ENCODE data around the gene STAT4. TPM values are rescaled to one million over a fixed set of nuclear protein-coding genes. Genes with fewer than 3 reads are reported as not detected.

STAT4 gene
- total RNA-seq, 4 donors from 2014 or later = 1.0 to 6.6 (median 4.4) TPM

GRCh38 chr2:191065785-191066184 lies 85.0 kb downstream of the STAT4 start:
- no peaks in the 10 kb centered on the region for H3K9me3 ChIP-seq
- intact Hi-C loops (cut with DNase I) = loop anchor here (10.0 kb wide), 1 partner anchor 449 kb away; no protein-coding TSS in a partner anchor
- no peak overlapping the region for H3K4me3 ChIP-seq (replicated peaks in 1 of 3)
- DNase-seq = no peak
- TF ChIP-seq CTCF (IDR thresholded peaks at IDR 0.05) (no peak), POLR2A (IDR thresholded peaks at IDR 0.05) (no peak)
- no peaks in the 10 kb centered on the region for H3K4me1 ChIP-seq
- H3K36me3 ChIP-seq = no peaks in the 10 kb centered on the region
- no peak overlapping the region for H3K27ac ChIP-seq
- 70 to 77% methylated on average over 2 of the region's 2 CpGs for WGBS, 2 donors
- H3K27me3 ChIP-seq = no peaks in the 10 kb centered on the region

- DNase-seq = no peak
- no peaks in the 10 kb centered on the region for H3K4me1 ChIP-seq
- H3K9me3 ChIP-seq = no peaks in the 10 kb centered on the region
- H3K4me3 ChIP-seq (replicated peaks in 1 of 3) = no peak overlapping the region
- 82 to 85% methylated on average over 9 of the region's 9 CpGs for WGBS, 2 donors
- TF ChIP-seq CTCF (IDR thresholded peaks at IDR 0.05) (no peak), POLR2A (IDR thresholded peaks at IDR 0.05) (no peak)
- no peaks in the 10 kb centered on the region for H3K36me3 ChIP-seq
- no peak overlapping the region for H3K27ac ChIP-seq
- intact Hi-C loops (cut with DNase I) = loop anchor here (10.0 kb wide), 1 partner anchor 450 kb away; no protein-coding TSS in a partner anchor
- H3K27me3 ChIP-seq = no peaks in the 10 kb centered on the region
These were observed 86.2 kb downstream of the STAT4 start for GRCh38 chr2:191064590-191064989.

DNA sequence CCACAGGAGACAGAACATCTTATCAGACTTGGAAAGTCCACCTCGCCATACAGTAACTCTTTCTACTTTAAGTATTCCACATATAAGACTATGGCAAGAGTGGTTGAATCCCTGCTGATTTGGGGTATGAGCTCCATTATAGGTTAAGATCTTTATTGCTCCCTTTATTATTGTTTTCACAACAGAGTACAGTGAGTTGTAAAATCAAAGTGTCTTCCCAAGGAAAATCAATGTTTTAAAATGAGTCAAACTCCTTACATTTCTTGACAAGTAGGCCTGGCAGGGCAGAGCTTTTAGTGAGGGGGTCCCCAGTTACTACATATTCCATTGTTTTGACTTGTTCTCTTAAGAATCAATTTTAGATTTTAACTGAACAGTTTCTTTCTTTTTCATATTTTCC lies 87.2 kb downstream of the STAT4 start:
- DNase-seq = no peak
- Histone ChIP-seq H3K9me3 (no peaks in the 10 kb centered on the region), H3K4me1 (no peaks in the 10 kb centered on the region), H3K4me3 (replicated peaks in 1 of 3) (no peak overlapping the region), H3K27me3 (no peaks in the 10 kb centered on the region), H3K27ac (no peak overlapping the region), H3K36me3 (no peaks in the 10 kb centered on the region)
- WGBS, 2 donors = 87 to 93% methylated on average over 1 of the region's 1 CpG
- intact Hi-C loops (cut with DNase I) = loop anchor here (10.0 kb wide), 1 partner anchor 451 kb away; no protein-coding TSS in a partner anchor
- no peak for TF ChIP-seq POLR2A (IDR thresholded peaks at IDR 0.05)
- no peak for TF ChIP-seq CTCF (IDR thresholded peaks at IDR 0.05)

DNA sequence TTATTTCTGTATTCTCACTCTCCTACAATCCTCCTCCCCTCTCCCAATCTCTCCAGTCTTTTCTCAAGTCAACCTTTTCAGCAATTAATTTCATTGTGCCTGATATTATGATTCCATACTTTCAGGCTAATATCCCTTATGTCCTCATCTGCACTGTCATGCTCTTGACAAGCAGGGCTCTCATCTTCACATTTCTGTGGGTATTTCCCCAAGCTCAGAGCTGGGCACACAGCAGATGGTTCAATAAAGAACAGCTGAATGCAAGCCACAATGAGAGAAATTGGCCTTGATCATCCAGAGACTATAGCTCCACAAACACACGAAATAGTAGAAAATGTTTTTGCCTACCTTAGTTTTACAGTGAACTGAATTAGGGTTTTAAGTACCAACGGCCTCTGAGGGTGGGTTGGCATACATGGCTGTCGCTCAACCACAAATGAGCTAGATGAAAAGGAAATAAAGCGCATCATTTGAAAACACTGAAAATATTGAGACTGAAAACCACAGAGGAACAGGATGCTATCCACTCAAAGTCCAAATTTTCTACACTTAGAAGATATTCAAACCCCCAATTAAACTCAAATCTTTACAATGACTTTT lies 89.3 kb downstream of the STAT4 start:
- 91 to 93% methylated on average over 4 of the region's 4 CpGs for WGBS, 2 donors

More for the DNA sequence above, 89.3 kb downstream of the STAT4 start:
- Histone ChIP-seq H3K4me1 (no peaks in the 10 kb centered on the region), H3K27ac (no peak overlapping the region), H3K36me3 (no peaks in the 10 kb centered on the region), H3K27me3 (no peaks in the 10 kb centered on the region), H3K4me3 (replicated peaks in 1 of 3) (no peak overlapping the region), H3K9me3 (no peaks in the 10 kb centered on the region)
- intact Hi-C loops (cut with DNase I) = loop anchor here (10.0 kb wide), 1 partner anchor 453 kb away; no protein-coding TSS in a partner anchor
- no peak for TF ChIP-seq CTCF (IDR thresholded peaks at IDR 0.05)
- no peak for TF ChIP-seq POLR2A (IDR thresholded peaks at IDR 0.05)
- DNase-seq = no peak

Measured in thyroid gland (tissue), 4 donors.